CD4-positive, alpha-beta T cell treated with Interleukin-6 at 100 ng/mL for 8 hours (primary cell): ENCODE data around the gene ZNRD2.
A peak's percentile ranks its signal among the peaks of the same experiment; 100 is the strongest.

Experiments
- DNase-seq: peaks from one replicate; pipeline ENCODE4 v3.0.0-alpha.2; 2020; ENCODE audit warnings: mixed read lengths, low spot score

The ZNRD2 gene

DNA sequence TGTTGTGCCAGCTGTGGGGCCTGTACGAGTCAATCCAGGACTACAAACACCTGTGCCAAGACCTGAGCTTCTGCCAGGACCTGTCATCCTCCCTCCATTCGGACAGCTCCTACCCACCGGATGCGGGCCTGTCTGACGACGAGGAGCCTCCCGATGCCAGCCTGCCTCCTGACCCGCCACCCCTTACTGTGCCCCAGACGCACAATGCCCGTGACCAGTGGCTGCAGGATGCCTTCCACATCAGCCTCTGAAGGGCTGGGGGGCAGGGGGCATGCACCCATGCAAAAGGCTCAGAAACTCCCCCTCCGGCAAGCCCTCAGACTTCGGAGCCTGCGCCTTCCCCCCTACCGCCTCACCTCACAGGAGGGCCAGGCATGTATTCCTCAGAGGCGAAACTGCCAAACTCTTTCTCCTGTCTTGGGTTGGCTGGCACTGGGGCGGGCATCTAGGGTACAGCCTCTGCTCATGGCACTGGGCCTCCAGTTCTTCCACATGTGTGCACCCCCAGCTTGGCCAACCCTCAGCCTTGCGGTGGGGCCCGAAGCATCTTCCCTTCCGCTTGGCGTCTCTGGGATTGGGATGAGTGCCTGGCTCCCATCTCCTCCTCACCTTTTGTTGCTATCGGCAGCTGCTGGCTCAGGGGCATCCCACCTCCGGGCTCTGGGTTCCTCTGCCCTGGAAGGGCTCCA is 3.3 kb downstream of the ZNRD2 start:
- DNase-seq: no peak

DNA sequence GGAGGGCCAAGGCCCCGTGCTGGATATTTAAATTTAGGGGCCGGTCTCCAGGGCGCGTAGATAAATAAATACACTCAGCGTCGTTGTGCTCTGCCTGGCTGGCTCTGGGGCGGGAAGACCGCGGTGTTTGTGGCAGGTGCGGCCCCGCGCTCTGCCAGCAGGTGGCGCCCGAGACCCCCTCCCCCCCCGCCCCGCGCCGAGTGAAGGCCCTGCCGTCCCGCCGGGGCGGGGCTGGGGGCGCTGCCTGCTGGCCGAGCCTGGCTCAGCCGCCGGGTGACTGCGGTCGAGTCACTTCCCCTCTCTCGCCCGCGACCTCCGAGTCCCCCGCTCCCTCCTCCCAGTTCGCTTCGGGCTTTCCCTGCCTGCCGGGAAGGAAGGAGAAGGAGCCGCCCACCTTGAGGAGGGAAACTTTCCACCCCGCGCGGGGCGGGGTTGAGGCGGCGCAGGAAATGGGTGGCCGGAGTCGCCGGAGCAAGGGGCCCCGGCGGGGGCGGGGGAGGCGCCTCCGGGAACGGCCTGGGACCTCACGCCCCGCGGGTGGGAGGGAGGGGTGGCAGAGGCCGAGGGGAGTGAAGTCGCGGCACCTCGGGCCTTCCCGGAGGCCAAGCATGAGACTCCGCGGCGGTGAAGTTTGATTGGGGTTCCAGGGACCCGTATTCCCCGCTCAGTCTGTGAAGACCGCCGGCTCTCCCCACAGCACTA is 4.0 kb downstream of the ZNRD2 start:
- DNase-seq: peak; percentile 92

DNA sequence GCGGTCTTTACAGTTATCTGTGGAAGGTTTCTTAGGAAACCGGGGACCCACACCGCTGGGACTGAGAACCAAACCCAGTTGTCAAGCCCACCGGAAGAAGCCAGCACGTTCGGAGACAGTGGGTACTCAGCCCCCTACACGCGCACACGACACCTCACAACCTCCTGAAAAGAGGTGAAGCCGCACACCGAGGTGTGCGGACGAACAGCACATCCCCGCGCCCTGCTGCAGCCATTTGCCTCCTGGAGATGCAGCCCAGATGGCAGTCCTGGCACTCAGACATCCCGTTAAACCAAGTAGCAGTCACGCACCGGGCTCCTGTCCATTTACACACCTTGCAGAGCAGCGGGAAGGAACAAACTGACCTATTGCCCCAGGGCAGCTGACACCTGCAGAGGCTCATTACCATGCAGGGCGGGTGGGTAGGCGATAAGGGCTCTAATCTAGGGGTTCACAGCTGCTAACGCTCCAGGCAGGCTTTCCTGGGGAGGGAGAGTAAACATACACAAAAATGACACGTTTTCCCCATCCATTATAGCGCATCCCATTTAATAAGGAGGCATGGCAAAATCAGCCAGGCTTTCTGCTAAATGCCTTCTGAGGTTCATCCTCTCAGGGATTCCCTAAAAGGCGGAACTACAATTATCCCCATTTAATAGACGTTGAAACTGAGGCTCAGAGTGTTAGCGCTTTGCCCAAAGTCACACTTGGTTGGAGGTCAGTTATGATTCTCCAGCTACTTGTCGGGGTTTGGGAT is 4.7 kb downstream of the ZNRD2 start:
- no peak for DNase-seq

DNA sequence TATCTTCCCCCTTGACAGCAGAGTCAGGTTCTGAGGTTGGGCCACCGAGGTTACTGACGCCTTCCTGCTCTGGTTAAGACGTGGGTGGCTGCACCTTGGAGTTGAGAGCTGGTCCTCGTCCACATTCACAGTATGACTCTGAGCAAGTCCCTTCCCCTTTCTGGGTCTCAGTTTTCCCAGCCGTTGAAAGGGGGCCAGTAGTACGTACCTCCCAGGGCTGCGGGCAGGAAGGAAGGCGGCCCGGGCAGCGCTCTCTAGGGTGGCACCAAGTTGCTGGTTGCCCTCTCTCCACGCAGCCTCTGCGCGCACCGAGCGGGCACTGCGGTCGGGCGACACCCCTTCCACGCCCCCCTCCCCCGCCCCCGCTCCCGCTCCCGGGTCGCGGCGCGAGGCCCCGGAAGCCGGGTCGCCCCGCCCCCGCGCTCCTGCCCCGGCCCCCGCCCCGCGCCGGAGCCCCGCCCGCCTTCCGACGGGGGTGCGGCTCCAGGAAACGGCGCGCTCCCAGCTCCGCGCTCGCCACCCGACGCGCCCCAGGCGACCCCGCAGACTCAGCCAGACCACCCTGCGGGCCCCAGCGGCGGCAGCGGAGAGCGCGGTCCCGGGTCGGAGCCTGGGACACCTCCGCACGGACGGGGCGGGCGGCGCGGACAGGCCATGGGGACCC is 5.4 kb downstream of the ZNRD2 start, which contains the start of gene EHBP1L1:
TSS of gene EHBP1L1 (plus strand) at position 486 of the 664 bp plus-strand sequence. CDS start 250 bp downstream, outside the sequence.
- DNase-seq: peak; percentile 84

DNA sequence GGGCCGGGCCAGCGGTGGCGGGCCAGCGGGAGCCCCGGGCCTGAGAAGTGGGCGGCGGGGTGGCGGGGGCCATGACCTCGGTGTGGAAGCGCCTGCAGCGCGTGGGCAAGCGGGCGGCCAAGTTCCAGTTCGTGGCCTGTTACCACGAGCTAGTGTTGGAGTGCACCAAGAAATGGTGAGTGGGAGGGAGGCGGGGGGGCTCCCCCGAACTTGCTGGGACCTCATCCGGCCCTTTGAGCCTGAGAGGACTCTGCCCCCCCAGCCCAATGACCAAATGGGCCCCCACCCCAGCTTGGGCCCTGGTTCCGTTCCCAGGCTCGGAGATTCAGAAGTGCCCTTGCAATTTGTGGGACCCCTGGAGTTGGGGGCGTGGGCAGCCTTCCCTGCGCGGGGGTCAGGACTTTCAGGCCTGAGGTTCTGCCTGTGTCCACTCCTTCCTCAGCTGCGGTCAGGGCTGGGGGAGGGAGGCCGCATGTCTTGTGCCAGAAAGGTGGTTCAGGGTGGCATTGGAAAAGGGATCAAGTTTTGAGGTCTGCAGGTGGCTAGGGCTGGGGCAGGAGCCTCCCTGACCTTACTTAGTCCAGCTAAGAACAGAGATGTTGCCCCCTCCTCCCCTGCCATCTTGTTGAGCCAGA is 6.1 kb downstream of the ZNRD2 start:
- DNase-seq: no peak

DNA sequence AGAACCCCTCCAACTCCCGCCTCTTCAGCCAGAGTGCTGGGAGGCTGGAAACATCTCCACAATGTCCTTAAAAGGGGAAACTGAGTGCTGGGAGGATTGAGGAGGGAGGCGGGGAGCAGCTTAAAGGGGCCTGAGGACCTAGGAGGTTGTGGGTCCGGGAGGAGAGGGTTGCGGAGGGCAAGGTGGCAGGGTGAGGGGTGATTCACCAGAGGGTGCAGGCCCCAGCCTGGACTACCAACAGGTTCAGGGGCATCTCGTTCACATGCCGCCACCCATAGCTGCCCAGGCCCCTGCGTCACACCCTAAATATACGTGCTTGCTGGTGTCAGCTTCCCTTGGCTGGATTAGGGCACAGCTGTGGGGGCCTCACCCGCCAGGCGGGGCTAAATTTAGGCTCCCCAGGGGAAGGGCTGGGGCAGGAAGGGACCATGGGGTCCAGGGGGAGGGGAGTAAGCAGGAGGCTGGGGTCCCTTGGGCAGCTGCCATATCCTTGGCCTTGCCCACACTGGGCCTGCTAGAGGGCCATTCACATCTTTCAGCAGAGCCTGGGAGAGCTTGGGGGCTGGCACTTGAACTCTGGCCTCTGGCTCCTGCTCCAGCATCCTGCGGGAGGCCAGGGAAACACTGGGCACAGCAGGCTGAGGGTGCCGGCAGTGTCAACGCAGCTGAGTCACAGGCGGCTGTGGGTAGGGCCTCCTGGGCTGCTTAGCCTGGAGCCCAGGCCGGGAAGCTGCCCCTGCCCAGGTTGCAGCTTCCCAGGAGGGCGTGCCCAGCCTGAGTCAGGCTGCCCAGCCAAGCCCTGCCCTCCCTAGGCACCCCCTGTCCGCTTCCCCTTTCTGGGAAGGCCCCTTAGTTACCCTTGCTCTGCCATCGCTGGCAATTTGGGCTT is 6.8 kb downstream of the ZNRD2 start:
- DNase-seq: no peak

DNA sequence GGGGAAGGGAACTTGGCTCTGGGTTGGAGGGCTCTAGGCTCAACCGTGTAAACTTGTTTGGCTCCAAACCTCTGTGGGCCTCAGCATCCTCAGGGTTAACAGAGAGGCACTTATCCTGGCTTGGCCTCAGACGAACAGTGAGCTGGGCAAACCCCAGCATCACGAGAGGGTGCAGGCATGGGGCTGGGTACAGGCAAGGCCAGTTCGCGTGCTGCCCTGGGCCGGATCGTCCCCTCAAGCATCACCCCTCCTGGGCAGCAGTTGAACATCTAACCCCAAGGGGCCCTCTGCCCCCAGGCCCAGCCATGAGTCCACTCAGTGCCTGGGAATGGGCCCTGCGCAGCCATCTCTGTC is 7.5 kb downstream of the ZNRD2 start:
- no peak for DNase-seq

DNA sequence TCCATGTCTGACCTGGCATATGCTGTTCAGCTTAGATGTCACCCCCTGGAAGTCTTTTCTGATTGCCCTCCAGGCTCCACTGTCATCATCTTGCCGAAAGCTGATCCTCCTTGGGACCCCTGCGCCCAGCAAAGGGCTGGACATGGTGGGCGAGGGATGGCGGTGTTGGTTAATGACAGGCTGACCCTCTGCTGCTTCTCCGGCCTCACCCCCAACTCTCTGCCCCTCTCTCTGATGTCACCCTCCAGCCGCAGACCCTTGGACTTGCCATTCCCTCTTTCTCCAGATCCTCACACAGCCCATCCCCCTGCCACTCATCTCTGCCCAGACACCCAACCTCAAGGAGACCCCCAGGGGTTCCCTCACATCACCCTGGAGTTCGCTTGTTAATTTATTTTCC is 7.9 kb downstream of the ZNRD2 start:
- no peak for DNase-seq

DNA sequence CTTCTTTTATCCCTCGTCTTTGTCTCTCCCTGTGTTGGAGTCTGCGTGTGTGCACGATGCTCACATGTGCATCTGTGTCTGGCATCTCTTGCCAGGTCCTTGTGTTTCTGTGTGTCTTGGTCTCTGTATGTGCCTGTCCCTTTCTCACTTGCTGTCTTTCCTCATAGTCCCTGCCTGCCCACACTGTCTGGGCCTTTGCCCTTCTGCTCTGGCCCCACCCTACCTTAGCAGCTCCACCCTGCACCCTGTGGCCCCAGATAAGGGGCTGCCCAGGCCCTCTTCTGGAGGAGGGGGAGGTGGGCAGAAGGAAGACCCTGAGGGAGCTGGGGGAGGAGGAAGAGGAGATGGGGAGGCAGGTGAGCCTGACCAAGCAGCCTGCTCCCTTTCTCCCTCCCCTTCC is 8.4 kb downstream of the ZNRD2 start:
- DNase-seq: no peak

DNA sequence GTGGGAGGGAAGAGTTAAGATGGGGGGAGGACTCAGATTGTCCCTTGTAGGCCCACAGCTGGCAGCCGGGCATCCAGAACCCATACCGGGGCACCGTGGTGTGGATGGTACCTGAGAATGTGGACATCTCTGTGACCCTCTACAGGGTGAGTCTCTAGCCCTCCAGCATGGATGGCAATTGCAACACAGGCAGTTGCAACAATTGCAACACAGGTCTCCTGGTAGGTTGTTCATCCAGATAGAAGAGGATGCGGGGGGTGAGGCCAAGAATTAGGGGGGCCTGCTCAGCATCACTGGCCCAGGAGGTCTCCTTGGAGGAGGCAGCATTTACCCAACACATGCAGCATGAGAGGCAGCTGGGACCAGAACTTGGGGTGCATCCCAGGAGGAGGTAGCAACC is 9.0 kb downstream of the ZNRD2 start:
- DNase-seq: no peak

DNA sequence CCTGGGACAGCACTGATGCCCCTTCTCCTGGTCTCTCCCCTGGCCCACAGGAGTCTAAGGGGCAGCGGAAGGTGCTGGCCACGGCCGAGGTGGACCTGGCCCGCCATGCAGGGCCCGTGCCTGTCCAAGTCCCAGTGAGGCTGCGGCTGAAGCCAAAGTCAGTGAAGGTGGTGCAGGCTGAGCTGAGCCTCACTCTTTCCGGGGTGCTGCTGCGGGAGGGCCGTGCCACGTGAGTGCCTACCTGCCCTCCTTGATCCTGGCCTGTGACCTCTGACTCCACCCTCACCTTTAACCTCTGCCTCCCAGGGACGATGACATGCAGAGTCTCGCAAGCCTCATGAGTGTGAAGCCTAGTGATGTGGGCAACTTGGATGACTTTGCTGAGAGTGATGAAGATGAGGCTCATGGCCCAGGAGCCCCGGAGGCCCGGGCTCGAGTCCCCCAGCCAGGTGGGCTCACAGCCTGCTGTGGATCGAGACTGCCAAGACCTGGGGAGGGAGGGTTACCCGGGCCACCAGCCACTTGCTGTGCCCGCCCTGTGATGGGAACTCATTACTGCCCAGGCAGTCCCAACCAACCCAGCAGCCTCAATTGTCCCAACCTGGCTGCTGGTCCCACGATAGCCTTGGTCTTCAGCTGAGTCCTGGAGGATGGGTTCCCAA is 9.9 kb downstream of the ZNRD2 start:
- DNase-seq: no peak

DNA sequence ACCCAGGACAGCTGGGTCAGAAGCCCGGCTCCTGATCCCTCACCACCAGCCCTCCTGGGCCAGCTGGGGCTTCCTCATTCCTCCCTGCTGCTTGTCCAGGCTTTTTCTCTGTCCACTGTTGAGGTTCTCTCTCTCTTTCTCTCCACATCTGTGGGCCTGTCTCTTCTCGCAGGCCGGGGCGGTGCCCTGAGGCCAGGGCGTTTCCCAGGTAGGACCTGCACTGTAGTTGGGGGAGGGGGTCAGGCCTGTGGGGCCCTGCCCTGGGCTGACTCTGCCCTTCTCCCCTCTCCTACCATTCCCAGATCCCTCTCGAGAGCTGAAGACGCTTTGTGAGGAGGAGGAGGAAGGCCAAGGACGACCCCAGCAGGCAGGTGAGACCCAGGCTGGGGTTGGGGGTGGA is 10.5 kb downstream of the ZNRD2 start:
- no peak for DNase-seq

DNA sequence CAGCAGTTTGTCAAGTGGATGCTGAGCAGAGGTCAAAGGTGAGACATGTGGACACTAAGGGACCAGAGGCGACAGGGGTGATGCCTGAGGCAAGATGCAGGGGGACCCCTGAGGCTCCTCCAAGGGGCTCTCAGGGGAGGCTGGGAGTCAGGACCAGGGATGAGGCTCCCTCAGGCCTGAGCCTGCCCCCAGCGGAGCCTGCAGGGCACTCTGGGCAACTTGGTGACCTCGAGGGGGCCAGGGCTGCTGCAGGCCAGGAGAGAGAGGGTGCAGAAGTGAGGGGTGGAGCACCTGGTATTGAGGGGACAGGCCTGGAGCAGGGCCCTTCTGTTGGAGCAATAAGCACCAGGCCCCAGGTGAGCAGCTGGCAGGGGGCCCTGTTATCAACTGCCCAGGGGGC is 11.7 kb downstream of the ZNRD2 start:
- DNase-seq: no peak

DNA sequence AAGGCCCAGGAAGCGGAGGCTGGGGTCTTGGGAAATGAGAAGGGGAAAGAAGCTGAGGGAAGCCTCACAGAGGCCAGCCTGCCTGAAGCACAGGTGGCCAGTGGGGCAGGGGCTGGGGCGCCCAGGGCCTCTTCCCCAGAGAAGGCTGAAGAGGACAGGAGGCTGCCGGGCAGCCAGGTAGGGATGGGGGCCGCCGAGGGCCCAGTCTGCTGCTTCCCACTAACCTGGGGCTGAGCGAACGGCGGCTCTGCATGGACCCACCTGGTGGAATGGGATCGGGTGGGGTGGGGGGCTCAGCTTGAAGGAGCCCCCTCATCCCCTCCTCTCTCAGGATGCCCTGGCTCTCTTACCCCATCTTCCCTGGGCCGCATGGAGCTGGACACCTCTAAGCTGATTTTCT is 13.3 kb downstream of the ZNRD2 start:
- DNase-seq: no peak

DNA sequence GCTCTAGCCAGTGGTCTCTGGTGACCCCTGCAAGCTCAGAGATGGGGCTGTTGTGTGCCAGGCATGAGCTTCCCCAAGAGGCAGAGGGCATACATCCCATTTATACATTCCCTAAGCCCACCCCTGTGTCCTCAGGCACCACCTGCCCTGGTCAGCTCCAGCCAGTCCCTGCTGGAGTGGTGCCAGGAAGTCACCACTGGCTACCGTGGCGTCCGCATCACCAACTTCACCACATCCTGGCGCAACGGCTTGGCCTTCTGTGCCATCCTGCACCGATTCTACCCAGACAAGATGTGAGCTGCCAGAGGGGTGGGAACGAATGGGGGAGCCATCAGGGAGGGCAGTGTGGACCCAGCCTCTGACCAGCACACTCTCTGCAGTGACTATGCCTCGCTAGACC is 13.8 kb downstream of the ZNRD2 start:
- no peak for DNase-seq

DNA sequence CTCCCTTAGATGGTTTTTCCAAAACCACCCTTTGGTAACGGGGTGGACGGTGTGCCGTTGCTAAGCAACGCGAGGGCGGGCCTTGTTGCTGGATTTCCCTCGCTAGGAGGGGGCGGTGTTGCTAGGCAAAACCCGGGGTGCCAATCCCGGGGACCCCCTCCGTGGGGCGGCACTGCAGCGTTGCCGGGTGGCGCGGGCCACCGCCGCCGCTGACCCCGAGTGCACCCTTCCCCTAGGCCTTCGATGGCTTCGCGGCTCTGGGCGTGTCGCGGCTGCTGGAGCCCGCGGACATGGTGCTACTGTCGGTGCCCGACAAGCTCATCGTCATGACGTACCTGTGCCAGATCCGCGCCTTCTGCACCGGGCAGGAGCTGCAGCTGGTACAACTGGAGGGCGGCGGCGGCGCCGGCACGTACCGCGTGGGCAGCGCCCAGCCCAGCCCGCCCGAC is 14.5 kb downstream of the ZNRD2 start:
- no peak for DNase-seq

DNA sequence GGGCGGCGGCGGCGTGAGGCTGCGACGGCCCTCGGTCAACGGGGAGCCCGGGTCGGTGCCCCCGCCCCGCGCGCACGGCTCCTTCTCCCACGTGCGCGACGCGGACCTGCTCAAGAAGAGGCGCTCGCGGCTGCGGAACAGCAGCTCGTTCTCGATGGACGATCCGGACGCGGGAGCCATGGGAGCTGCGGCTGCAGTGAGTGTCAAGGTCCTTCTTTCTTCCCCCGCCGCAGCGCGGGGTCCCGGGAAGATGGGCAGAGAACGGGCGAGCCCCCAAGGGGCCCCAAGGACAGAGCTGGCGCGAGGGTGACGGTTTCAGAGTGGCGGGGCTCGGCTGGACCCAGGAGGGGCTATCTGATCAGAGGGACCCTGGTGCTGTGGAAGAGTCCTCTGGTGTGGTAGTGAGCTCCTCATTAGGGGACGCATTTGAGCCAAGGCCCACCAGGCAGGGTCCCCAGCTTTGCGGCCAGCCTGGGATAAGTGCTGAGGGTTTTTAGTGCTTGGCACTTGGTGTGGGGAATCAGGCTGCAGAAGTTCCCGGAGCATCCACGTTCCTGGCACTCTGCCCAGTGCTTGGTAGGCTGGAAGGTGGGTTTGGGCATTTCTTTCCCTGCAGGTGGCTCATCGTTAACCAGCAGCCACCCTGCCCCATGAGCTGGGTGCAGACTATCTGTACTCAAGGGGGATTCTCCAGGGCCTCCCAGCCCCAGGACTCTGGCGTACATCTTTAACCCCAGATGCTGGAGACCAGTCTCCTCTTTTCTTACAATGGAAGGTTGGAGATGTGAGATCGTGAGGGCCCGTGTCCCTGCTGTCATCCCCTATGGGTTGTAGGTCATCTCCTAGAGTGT is 15.3 kb downstream of the ZNRD2 start:
- DNase-seq: no peak

DNA sequence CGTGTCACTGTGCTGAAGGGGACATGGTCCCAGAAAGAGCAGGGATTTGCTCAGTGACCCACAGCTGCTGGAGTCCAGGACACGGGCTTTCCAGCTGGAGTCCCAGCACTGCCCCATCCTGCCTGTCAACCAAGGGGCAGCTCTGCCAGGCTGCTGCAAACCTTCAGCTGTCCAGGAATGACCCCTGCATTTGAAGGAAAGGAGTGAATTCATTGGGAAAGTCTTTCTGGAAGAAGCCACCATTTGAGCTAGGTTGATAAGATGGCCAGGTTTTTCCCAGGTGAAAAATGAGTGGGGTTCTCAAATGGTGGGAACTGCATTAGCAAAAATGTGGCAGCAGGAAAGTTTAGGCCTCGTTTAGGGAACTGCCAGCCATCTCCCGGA is 16.0 kb downstream of the ZNRD2 start:
- no peak for DNase-seq

DNA sequence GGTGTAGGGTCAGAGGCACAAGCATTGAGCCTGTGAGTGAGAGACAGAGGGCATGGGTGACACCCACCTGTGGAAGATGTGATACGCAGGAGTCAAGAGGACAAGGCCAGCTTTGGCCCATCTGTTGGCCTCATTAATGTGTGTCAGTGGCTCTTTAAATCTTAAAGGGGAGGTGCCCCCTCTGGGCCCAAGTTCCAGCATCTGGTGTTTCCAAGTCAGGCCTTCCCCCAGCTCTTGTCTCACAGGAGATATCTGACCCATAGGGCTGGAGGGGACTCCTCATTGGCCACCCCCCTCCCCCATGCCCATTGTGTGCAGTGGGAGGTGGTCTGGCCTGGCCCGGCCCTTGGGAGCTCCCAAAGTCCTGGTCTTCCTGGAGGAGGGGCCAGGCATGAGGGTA is 16.4 kb downstream of the ZNRD2 start:
- DNase-seq: no peak
